NT2/D1 (cell line): ENCODE results near the gene ABCF1.

Experiments used
- SUZ12 ChIP-seq: IDR thresholded peaks from 2 replicates; pipeline ENCODE4 v1.6.1; 2011; ENCODE audit not compliant: insufficient read length, insufficient read depth; ENCODE audit errors: extremely low read depth
- YY1 ChIP-seq: IDR thresholded peaks from 2 replicates; pipeline ENCODE4 v1.6.1; 2011; ENCODE audit not compliant: insufficient read length, insufficient read depth
- ZNF274 ChIP-seq: IDR thresholded peaks from 2 replicates; pipeline ENCODE4 v1.6.1; 2011; ENCODE audit warnings: mild to moderate bottlenecking, low read depth, low read length

GRCh38 chr6:30568245-30568644 lies 3.0 kb upstream of the ABCF1 start:
- TF ChIP-seq SUZ12 (no peak), ZNF274 (no peak), YY1 (no peak)
